Activated CD4-positive, alpha-beta T cell treated with anti-CD3 and anti-CD28 coated beads, Interleukin-2, Interleukin-6, amounts not matched to agents 100 ng/mL and 50 ng/mL, durations not matched to agents 16 hours and 8 hours (primary cell): Measurements from ENCODE around the gene COL26A1.
"Not testable (repeated sequence)": the region's sequence is repeated elsewhere in the genome, so short reads cannot be mapped to it uniquely, and the experiment has no call there.

ENCODE experiments used
- DNase-seq: peaks from one replicate; pipeline ENCODE4 v3.0.0-alpha.2; 2020

The COL26A1 gene

GRCh38 chr7:101505510-101505909, 142.8 kb downstream of the COL26A1 start:
- DNase-seq, result not testable (repeated sequence)

DNA sequence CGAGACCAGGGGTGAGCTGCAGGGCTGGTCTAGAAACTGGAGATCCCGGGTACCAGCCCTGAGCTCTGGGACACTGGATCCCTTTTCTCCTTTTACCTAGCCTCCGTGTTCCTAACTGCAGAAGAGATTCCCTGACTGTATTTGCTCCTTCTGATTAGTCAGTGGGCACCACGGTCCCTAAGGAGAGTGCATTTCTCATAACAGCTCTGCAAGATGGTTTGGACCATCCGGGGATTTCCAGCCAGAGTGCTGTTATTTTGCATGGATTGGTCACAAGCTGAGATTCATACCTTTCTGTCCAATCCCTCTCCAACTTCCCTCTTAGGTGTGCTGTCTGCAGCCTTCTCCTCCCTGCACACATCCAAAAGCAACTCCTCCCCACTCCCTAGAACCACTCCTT, 143.9 kb downstream of the COL26A1 start:
- DNase-seq, result no peak

DNA sequence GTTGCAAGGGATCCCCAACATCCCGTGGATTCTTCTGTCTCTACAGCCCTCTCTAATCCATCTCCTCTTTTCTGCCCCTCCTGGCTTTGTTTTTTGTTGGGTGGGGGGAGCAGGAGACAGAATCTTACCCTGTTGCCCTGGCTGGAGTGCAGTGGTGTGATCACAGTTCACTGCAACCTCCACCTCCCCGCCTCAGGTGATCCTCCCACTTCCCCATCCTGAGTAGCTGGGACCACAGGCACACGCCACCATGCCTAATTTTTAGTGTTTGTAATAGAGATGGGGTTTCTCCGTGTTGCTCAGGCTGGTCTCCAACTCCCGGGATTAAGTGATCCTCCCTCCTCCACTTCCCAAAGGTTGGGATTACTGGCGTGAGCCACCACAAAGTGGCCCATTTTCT, 144.7 kb downstream of the COL26A1 start:
- no peak for DNase-seq

GRCh38 chr7:101507791-101508252, 145.1 kb downstream of the COL26A1 start:
- DNase-seq, result peak; percentile 64

- DNase-seq, result no peak
These were observed 147.6 kb downstream of the COL26A1 start for GRCh38 chr7:101510297-101510696.

DNA sequence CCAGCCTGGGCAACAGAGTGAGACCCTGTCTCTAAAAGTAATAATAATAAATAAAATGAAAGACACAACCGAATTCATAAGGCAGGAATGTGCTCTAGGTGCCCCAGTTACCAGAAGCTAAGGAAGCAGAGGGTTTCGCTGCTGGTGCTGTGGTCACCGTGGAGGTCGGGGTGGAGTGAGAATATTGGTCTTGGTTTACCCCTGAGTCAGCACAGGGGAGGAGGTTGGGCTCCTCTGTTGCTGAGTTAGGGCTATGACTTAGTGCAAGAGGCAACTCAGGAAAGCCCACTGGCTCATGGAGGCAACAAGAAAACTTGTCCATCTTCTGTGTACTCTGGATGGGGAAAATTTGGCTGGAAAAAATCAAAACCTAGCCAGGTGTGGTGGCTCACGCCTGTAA, 149.3 kb downstream of the COL26A1 start:
- DNase-seq, result no peak

DNA sequence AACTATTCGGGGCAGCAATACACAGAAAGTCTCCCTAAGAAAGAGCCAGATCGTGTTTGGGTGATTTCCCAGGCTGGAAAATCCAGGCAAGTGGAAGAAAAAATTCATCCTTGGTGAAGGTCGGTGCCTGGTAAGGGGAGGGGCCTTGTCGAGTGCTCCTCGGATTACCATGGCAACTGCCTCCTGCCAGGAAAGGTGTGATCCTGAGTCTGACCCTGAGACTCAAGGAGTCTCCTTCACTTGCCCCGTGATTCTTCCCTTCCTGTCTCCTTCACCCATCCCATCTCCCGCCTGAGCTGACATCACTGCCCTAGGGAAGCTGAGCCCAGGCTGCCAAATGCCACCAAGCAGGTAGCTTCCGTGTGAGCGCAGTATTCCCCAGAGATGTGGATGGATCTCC, 154.2 kb downstream of the COL26A1 start:
- no peak for DNase-seq

DNA sequence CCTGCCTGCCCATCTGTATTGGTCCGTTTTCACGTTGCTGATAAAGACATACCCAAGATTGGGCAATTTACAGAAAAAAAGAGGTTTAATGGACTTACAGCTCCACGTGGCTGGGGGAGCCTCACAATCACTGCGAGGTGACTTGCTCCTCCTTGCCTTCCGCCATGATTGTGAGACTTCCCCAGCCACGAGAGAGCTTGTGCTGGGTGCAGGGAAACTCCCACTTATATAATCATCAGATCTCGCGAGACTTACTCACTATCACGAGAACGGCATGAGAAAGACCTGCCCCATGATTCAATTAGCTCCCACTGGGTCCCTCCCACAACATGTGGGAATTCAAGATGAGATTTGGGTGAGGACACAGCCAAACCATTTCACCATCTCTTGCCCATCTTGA, 154.6 kb downstream of the COL26A1 start:
- DNase-seq, result no peak

GRCh38 chr7:101518336-101518735, 155.7 kb downstream of the COL26A1 start:
- no peak for DNase-seq

DNA sequence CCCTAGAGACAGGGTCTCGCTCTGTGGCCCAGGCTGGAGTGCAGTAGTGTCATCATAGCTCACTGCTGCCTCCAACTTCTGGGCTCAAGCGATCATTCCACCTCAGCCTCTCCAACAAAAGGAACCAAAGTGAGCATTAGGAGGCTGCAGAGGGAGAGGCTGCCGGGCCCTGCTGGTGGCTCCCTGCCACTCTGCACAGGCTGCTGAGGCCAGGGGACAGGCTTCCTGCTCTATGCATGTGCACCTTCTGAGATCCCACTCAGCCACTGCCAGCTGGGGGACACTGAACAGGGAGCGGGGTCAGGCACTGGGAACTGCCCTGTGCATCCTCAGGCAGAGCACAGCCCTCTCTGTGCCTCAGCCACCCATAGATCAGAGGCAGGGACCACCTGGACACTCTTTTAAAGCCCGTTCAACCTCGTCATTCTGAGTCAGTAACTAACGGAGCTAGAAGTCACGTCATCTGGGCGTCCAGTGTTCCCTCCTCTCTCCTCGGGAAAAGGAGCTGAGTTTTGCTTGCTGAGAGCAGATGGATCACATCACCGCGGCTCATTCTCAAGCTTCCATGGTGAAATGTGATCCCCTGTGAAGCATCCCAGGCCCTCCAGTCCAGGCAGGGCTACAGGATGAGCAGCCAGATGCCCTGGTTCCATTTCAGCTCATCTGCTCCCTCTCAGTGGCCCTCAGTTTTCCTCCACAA, 156.8 kb downstream of the COL26A1 start:
- DNase-seq, result no peak

DNA sequence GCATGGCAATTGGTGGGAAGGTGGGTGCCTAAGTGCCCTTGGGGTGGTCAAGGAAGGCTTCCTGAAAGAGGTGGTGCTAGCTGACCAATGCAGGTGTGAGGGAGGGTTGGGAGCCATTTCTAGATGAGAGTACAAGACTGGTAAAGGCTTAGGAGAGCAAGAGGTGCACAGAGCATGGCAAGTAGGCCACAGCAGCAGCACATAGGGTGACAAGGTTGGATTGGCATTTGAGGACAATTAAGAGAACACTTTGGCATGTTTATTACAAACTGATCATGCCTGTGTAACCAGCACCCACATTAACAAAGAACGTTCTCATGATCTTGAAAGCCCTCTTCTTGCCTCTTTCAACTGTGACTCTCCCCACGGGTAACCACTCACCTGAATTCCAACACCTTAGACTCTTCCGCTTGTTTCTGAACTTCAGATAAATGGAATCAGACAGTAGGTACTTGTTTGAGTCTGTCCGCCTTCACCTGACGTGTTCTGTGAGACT, 158.8 kb downstream of the COL26A1 start:
- no peak for DNase-seq

DNA sequence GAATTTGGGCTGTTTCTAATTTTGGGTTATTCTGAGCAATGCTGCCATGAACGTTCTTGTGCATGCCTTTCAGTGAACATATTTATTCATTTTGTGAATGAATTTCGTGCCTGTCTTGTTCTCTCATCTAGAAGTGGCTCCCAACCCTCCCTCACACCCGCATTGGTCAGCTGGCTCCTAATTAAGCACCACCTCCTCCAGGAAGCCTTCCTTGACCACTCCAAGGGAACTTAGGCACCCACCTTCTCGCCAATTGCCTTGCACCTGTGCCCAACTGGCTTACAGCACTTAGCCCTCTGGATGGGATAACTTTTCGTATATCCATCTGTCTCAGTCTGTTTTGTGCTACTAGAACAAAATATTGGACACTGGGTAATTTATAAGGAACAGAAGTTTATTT, 159.3 kb downstream of the COL26A1 start:
- no peak for DNase-seq

DNA sequence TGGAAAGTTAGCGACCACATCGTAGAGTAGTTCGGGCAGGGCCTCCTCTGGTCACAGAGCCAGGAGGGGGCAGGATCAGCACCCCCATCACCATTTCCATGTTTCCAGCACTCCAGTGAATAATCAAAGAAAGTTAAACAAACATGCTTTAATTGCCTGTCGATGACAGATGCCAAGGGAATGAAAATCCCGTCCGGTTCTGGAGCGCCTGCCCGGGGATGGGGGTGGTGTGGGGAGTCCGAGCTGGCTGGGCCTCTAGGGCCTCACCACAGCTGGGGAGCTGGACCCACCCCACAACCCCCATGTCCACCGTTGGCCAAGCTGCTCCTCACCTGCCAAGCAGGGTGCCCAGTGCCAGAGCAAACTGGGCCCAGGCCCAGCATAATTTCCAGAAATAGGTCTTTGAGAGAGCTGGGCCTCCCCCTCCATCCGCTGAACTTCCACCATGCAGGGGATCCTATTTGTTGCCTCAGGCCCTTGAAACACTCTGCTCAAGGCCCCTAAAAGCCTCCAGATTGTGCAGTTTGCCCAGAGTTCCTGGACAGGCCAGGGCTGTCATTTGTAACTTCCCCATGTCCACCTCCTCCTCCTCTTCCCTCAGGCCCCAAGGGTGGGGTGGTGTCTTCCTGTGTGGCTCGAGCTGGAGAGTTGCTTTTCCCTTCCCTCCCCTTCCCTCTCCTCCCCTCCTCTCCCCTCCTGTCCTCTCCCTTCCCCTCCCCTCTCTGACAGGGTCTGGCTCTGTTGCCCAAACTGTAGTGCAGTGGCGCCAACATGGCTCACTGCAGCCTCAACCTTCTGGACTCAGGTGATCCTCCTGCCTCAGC, 165.4 kb downstream of the COL26A1 start:
- DNase-seq, result no peak

DNA sequence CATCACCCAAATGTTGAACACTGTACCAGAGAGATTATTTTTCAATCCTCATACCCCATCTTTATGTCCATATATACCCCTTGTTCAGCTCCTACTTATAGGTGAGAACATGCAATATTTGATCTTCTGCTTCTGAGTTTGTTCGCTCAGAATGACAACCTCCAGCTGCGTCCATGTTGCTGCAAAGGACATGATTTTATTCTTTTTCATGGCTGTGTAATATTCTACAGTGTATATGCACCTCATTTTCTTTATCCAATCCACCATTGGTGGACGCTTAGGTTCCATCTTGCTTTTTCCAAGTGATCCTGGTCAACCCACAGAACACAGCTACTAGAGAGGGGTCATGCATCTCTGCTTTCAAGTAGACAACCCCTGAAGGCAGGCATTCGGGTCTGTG, 166.9 kb downstream of the COL26A1 start:
- no peak for DNase-seq

DNA sequence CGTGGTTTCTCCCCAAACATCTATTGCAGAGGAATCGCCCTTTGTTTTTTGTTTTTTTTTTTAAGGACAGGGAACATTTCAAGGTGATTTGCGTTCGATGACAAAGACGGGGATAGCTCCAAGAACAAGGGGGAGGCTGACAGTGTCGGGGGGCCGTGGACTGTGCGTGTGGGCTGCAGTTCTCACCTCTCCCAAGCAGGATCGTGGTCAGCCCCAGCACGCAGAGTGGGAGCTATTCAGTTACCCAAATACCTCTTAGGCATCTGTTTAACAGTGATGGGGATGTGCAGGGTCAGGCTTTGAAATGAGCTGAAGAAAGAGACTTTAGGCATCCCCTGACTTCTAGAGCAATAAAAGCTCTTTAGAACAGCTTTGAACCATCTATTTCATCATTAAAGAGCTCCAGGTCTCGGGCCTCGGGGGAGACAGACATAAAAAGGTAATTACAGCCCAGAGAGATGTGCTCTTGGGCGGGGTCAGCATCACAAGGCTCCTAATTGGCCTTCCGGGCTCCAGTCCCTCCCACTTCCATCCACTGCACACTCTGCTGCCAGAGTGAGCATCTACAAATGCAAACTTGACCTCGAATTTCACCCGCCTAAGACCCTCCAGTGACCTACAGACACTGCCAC, 169.2 kb downstream of the COL26A1 start:
- no peak for DNase-seq

DNA sequence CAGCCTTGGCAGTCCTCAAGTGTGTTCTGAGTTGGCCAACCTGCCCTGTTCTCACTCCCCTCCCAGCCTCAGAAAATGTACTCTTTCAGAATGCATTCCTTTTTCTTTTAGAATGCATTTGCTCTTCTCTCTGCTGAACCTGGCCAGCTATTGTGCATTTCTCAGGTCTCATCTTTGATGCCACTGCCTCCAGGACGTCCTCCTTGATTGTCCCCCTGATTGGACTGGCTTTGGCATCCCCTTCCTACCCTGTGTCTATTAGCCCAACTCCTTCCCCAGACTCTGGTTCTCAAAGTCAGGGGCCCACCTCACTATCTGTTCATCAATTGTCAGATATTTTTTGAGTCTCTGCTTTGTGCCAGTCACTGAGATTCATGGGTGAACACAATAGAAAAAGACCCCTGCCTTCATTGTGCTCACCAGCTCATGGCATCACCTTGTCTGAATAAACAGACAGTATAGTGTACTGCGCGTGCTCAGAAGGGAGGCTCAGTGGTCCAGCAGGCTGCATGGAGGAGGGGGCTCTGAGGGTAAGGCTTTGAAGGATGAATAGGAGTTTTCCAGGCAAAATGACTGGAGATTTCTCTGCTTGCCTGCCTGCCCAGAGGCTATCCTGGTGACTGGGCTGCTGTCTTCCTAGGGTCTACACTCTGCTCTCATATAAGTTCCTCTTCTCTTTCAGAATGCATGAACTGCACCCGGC, 169.9 kb downstream of the COL26A1 start:
- DNase-seq, result no peak

DNA sequence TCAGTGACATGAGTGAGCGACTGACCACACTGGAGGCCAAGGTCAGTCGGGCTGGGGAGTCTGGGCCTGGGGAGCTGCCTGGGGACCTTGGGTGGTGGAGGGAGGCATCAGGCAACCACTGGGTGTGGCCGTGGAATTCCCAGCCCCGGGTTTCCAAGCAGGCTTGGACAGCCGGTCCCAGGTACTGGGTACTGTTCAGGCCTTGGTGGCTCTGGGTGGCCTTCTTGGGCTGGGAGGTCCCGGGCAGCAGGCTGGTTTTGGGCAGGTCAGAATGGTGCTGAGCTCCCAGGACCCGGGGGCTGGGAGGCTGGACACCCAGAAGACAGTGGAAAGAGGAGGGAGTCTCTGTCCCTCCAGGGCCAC, 170.4 kb downstream of the COL26A1 start:
- no peak for DNase-seq

- no peak for DNase-seq
These were observed 171.5 kb downstream of the COL26A1 start for GRCh38 chr7:101534015-101534803.

DNA sequence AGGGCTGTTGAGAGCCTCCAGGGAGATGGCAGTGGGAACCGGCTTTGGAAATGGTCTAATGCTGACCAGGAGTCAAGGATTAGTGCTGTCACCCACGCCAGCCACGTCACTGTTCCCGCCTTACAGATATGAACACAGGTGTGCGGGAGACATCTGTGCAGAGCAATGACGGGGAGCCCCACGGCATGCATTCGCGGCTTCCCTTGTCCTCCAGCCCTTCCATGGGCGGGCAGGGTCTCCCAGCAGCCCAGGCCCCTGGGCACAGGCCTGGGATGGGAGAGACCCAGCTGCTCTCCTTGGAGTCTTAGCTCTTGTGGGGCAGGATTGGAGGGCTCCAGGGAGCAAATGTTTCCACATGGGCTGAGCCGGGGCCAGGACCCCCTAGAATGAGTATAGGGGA, 172.2 kb downstream of the COL26A1 start:
- no peak for DNase-seq

DNA sequence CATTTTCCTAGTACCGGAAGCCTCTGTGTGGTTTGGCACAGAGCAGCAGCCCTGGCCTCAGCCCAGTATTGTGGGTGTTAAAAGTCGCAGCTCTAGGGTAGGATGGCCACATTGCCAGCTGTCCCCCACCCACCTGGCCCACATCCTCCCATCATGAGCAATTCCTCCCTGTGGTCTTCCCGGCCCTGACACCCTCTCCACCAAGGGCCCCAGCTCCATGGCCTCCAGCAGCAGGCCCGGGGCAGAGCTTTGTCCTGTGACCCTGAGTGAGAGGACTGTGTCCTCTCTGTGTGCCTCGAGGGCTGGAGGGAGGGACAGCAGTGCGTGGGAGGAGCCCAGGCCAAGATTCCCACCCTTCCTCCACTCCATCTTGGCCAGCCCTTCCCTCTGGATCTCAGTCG, 172.7 kb downstream of the COL26A1 start:
- DNase-seq, result no peak

- DNase-seq, result no peak
These were observed 173.6 kb downstream of the COL26A1 start for GRCh38 chr7:101536232-101536631.

DNA sequence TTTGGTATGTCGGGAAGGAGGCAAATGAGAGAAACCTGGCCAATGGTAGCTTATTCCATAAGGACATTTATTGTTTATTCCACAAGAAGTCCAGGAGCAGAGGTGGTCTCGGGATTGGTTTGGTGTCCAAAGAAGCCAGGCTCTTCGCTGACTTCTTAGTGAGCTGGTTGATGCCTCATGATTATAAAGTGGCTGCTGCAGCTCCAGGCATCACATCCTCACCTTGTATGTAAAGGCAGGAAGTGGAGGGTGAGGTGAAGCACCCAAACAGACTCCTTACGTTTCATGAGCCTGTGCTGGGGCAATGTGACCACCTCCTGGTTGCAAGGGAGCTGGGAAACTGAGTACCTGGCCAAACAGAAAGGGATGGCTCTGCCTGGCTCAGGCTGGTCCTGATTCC, 174.0 kb downstream of the COL26A1 start:
- DNase-seq, result no peak
